K562 (cell line): ENCODE results near the gene CASD1. TPM values are rescaled to one million over a fixed set of nuclear protein-coding genes. Genes with fewer than 3 reads are reported as not detected.
A peak's percentile ranks its signal among the peaks of the same experiment; 100 is the strongest.

Experiments
- ATAC-seq: fragments of 200-7000 bp; cut with Tn5 transposase; 3 replicates; pipeline ENCODE4 v1.9.1; 2020; ENCODE audit warnings: moderate library complexity
- BruUV-seq: library from RNA; stranded (reverse); fragments of 400-500 nt; replicated peaks from 2 replicates; lab custom pipeline; 2021; lab: Mats Ljungman, UMichigan
- CTCF ChIA-PET: fragments of 300-600 bp; formaldehyde crosslinking; extraction: SDS; loops from one replicate; lab custom pipeline; 2021; ENCODE audit warnings: low intra/inter-chr PET ratio; lab: Yijun Ruan, JAX
- POLR2A ChIA-PET: fragments of 300-600, 350-650 bp; sonication (Branson Sonifier 250); formaldehyde crosslinking; extraction: SDS; loops from one replicate; lab custom pipeline; 2021; ENCODE audit warnings: antibody characterized with exemption, inconsistent platforms; lab: Yijun Ruan, JAX
- DNase-seq, 4 experiments: peaks; one replicate each; pipeline versions ENCODE4 v3.0.0 to v3.0.0-alpha.2; 2011 to 2018; ENCODE audit warnings: low spot score in 3 of 4, mixed read lengths in 3 of 4; ENCODE audit errors: extremely low read depth in 1 of 4
- FAIRE-seq: peaks from 2 replicates; lab custom pipeline; 2011; peaks lifted over from hg19 to GRCh38; lab: Jason Lieb, UNC
- H2AFZ ChIP-seq: 2 replicates; pipeline ENCODE4 v1.6.0; 2011; ENCODE audit warnings: low read depth, low read length, control low read depth, inconsistent platforms
- H3K27ac ChIP-seq: fragments of 200-600 bp; 3 replicates; pipeline ENCODE4 v1.8.0; 2011; ENCODE audit warnings: low read depth, mild to moderate bottlenecking, control low read depth, inconsistent platforms, low read length, moderate library complexity, mixed read lengths; ENCODE audit errors: extremely low read depth
- H3K27me3 ChIP-seq, 2 experiments: fragments of 300-600 bp in 1 of 2; 2 replicates in 1 of 2; 3 replicates in 1 of 2; pipeline versions ENCODE4 v1.6.0 to v1.8.0; 2011; ENCODE audit warnings: inconsistent platforms in 2 of 2, low read length in 2 of 2, mild to moderate bottlenecking in 1 of 2, mixed read lengths in 1 of 2, moderate library complexity in 1 of 2; ENCODE audit not compliant: control insufficient read depth in 2 of 2, insufficient read depth in 2 of 2
- H3K36me3 ChIP-seq: fragments of 300-600 bp; 3 replicates; pipeline ENCODE4 v1.8.0; 2011; ENCODE audit warnings: mild to moderate bottlenecking, low read length, inconsistent platforms; ENCODE audit not compliant: control insufficient read depth, insufficient read depth
- H3K4me1 ChIP-seq, 2 experiments: fragments of 200-600 bp in 1 of 2; replicated peaks in 1 of 2; 2 replicates in 1 of 2; 3 replicates in 1 of 2; pipeline versions ENCODE4 v1.5.1 to v1.8.0; 2011; ENCODE audit warnings: inconsistent platforms in 2 of 2, low read length in 2 of 2, mild to moderate bottlenecking in 1 of 2, mixed read lengths in 1 of 2, moderate library complexity in 1 of 2; ENCODE audit not compliant: control insufficient read depth in 2 of 2, insufficient read depth in 2 of 2
- H3K4me2 ChIP-seq: 2 replicates; pipeline ENCODE4 v1.6.1; 2011; ENCODE audit warnings: low read length, control low read depth, inconsistent platforms, mixed read lengths; ENCODE audit not compliant: insufficient read depth
- H3K4me3 ChIP-seq: fragments of 200-600 bp; sonication (generic), shearing (Covaris generic); 2 replicates; pipeline ENCODE4 v1.5.1; 2016; ENCODE audit warnings: control low read depth, inconsistent platforms
- H3K79me2 ChIP-seq: fragments of 200-600 bp; 3 replicates; pipeline ENCODE4 v1.8.0; 2011; ENCODE audit warnings: low read length, inconsistent platforms; ENCODE audit not compliant: control insufficient read depth, insufficient read depth
- H3K9ac ChIP-seq, 2 experiments: 2 replicates each; pipeline versions ENCODE4 v1.6.0 to v1.6.1; 2011; ENCODE audit warnings: low read depth in 2 of 2, low read length in 2 of 2, control low read depth in 1 of 2, inconsistent platforms in 1 of 2, mild to moderate bottlenecking in 1 of 2, mixed read lengths in 1 of 2; ENCODE audit not compliant: insufficient read depth in 1 of 2
- H3K9me1 ChIP-seq: one replicate; pipeline ENCODE4 v1.6.0; 2011; ENCODE audit warnings: inconsistent platforms, mild to moderate bottlenecking, low read length, moderate library complexity; ENCODE audit not compliant: control insufficient read depth, insufficient read depth
- H3K9me3 ChIP-seq: replicated peaks from 2 replicates; pipeline ENCODE4 v1.5.1; 2011; ENCODE audit warnings: low read depth, low read length, inconsistent platforms; ENCODE audit not compliant: control insufficient read depth, insufficient read depth
- H4K20me1 ChIP-seq: replicated peaks from 2 replicates; pipeline ENCODE4 v1.6.1; 2011; ENCODE audit warnings: low read length, inconsistent platforms, mixed read lengths; ENCODE audit not compliant: control insufficient read depth, insufficient read depth
- ARHGAP35 ChIP-seq: fragments of 450-650 bp; IDR thresholded peaks from 2 replicates; pipeline ENCODE4 v1.6.1; 2018; ENCODE audit not compliant: partially characterized antibody
- BRD9 ChIP-seq: fragments of 450-650 bp; IDR thresholded peaks from 2 replicates; pipeline ENCODE4 v1.6.1; 2018; ENCODE audit warnings: low read depth; ENCODE audit not compliant: partially characterized antibody
- CBFA2T3 ChIP-seq: fragments of 450-650 bp; IDR thresholded peaks from 2 replicates; pipeline ENCODE4 v1.6.1; 2017
- CBX3 ChIP-seq, 2 experiments: IDR thresholded peaks; 1 replicate in 1 of 2; 2 replicates in 1 of 2; pipeline ENCODE4 v1.6.1; 2012; ENCODE audit warnings: inconsistent platforms in 2 of 2, low read length in 2 of 2, borderline replicate concordance in 1 of 2, control low read depth in 1 of 2
- EHMT2 ChIP-seq: fragments of 450-650 bp; IDR thresholded peaks from 2 replicates; pipeline ENCODE4 v1.6.1; 2018; ENCODE audit warnings: antibody characterized with exemption
- ELF2 ChIP-seq: fragments of 250-450 bp; sonication (Bioruptor Pico); IDR thresholded peaks from 2 replicates; pipeline ENCODE4 v1.5.0; 2021; ENCODE audit warnings: mild to moderate bottlenecking
- RB1 ChIP-seq: fragments of 450-650 bp; IDR thresholded peaks from 2 replicates; pipeline ENCODE4 v1.6.1; 2017; ENCODE audit warnings: low read depth, mild to moderate bottlenecking
- TEAD1 ChIP-seq, 2 experiments: fragments of 450-650 bp in 1 of 2; sonication (generic) in 1 of 2; formaldehyde crosslinking; IDR thresholded peaks; 2 replicates each; pipeline versions ENCODE4 v1.4.0 to v1.8.0; 2020 to 2022; ENCODE audit warnings: mild to moderate bottlenecking in 2 of 2, missing genetic modification reagents in 1 of 2
- YY1 ChIP-seq, 3 experiments: IDR thresholded peaks; 2 replicates each; pipeline ENCODE4 v1.6.1; 2011; ENCODE audit warnings: low read length in 2 of 3, mild to moderate bottlenecking in 2 of 3, moderate library complexity in 2 of 3, borderline replicate concordance in 1 of 3, control low read depth in 1 of 3, low read depth in 1 of 3; ENCODE audit not compliant: insufficient read depth in 3 of 3, insufficient replicate concordance in 2 of 3, control insufficient read depth in 1 of 3, insufficient read length in 1 of 3; ENCODE audit errors: extremely low read depth in 1 of 3
- ZBTB2 ChIP-seq: fragments of 450-650 bp; IDR thresholded peaks from 2 replicates; pipeline ENCODE4 v1.6.1; 2016; ENCODE audit warnings: antibody characterized with exemption
- ZNF79 ChIP-seq: fragments of 250-450 bp; sonication (Bioruptor Pico); IDR thresholded peaks from 2 replicates; pipeline ENCODE4 v1.4.0; 2020; ENCODE audit warnings: low read depth, mild to moderate bottlenecking, moderate library complexity
- in situ Hi-C: fragments of 300-500 bp; cut with MboI; formaldehyde crosslinking; loops from 4 replicates; pipeline ENCODE4 v1.15.0; 2018; ENCODE audit warnings: inconsistent platforms, mixed read lengths
- intact Hi-C: fragments of 100-400 bp; cut with micrococcal nuclease; formaldehyde crosslinking; loops from 2 replicates; pipeline ENCODE4 v1.14.2; 2022
- polyA plus RNA-seq, 8 experiments: library from polyadenylated mRNA; depleted of rRNA in 4 of 8; stranded (reverse) in 5 of 8; unstranded in 3 of 8; fragments of >200 nt; fragmentation: Nextera tagmentation in 2 of 8; fragmentation: Illumina TruSeq in 1 of 8; extraction: Ambion mirVana in 2 of 8; extraction: Trizol in 1 of 8; gene quantifications; 2 replicates each; pipeline versions ENCODE4 v1.2.1 to v1.2.3, GENCODE V29; 2011 to 2014; ENCODE audit warnings: inconsistent platforms in 1 of 8, missing spikeins in 1 of 8
- total RNA-seq, 7 experiments: library from RNA; depleted of rRNA in 6 of 7; stranded (reverse); fragments of >200 nt in 6 of 7; fragmentation: Illumina TruSeq in 2 of 7; extraction: Trizol in 2 of 7; gene quantifications; 2 replicates each; pipeline versions ENCODE4 v1.2.1 to v1.2.3, GENCODE V29; 2011 to 2021; ENCODE audit warnings: low replicate concordance in 1 of 7

The CASD1 gene
- total and polyA plus RNA-seq, 9 of the 15 experiments (the other 6 are each of a cell fraction or from before 2014, with no cell fraction given): 1.2 to 8.2 (median 4.8) TPM

- no peak for TF ChIP-seq ZNF79
- peak; percentile 37; the same call in 1 of the 2 replicates for TF ChIP-seq ZBTB2
- TF ChIP-seq BRD9: peak; percentile 10
- 0 out of 4 replicates have a peak, but pooled peaks of 1 of the 2 experiments have one; percentile 22 for TF ChIP-seq TEAD1 (CRISPR knock-in tag; IDR thresholded peaks at IDR 0.05)
- TF ChIP-seq EHMT2: peak; percentile 81
Observed at GRCh38 chr7:94510582-94511496, 1.2 kb downstream of the CASD1 start (continued).

- in situ Hi-C loops (no loop called here), intact Hi-C loops (loop anchor here (5.0 kb wide), 1 partner anchor 146 kb away; the partner anchor contains the start of gene SGCE)
- no peaks in the 10 kb centered on the region for H3K36me3 ChIP-seq
- H3K4me3 ChIP-seq: no peak overlapping the region
- H3K4me1 ChIP-seq: peaks cover 12 to 16% of the 10 kb centered on the region in 2 experiments; a peak in 4 of 5 replicates
- no peak for FAIRE-seq
- no TSS peak for BruUV-seq
- H4K20me1 ChIP-seq: no peaks in the 10 kb centered on the region
- no peak overlapping the region for H3K4me2 ChIP-seq
- no peak for TF ChIP-seq YY1 (IDR thresholded peaks at IDR 0.05; ENCODE audit: borderline replicate concordance in 1 of 3, control insufficient read depth in 1 of 3, extremely low read depth in 1 of 3, insufficient read depth in 3 of 3, insufficient read length in 1 of 3, insufficient replicate concordance in 2 of 3, low read depth in 1 of 3, low read length in 2 of 3)
- no peak for TF ChIP-seq CBX3 (IDR thresholded peaks at IDR 0.05; ENCODE audit: borderline replicate concordance in 1 of 2, low read length in 2 of 2)
- no peak for TF ChIP-seq CBFA2T3
- TF ChIP-seq ELF2 (CRISPR knock-in tag): no peak
- TF ChIP-seq RB1: no peak
- no peak for TF ChIP-seq ARHGAP35
- CTCF ChIA-PET: no interaction called here
- ATAC-seq: no peak
- no peak overlapping the region for H3K27ac ChIP-seq
- DNase-seq: no peak
- H3K79me2 ChIP-seq: peaks cover 17% of the 10 kb centered on the region; the same call in 2 of the 3 replicates
- POLR2A ChIA-PET: interaction anchor here (1.0 kb wide), 3 partner anchors 9 to 24 kb away, joined by 3 read pairs; no protein-coding TSS in a partner anchor
- no peaks in the 10 kb centered on the region for H3K9me3 ChIP-seq
- H2AFZ ChIP-seq: no peak overlapping the region
- no peaks in the 10 kb centered on the region for H3K9me1 ChIP-seq
- H3K9ac ChIP-seq: no peak overlapping the region
- no peaks in the 10 kb centered on the region for H3K27me3 ChIP-seq
Observed at GRCh38 chr7:94511718-94512117, 2.1 kb downstream of the CASD1 start.
